Measurements from ENCODE around the gene PSKH1.

The PSKH1 gene

GRCh38 chr16:67940446-67941089 lies 47.5 kb downstream of the PSKH1 start:
- DNase-seq (ENCODE audit: low read depth) = no peak

GRCh38 chr16:67941469-67942199 lies 48.6 kb downstream of the PSKH1 start:
- no peak for DNase-seq (ENCODE audit: low read depth)

- no peak for DNase-seq (ENCODE audit: low read depth)
These were observed 49.1 kb downstream of the PSKH1 start for GRCh38 chr16:67942200-67942509.

GRCh38 chr16:67942510-67943255 lies 49.6 kb downstream of the PSKH1 start:
- no peak for DNase-seq (ENCODE audit: low read depth)

GRCh38 chr16:67943256-67943618 lies 50.2 kb downstream of the PSKH1 start:
- no peak for DNase-seq (ENCODE audit: low read depth)

GRCh38 chr16:67943619-67944504 lies 50.8 kb downstream of the PSKH1 start, which contains the start of gene LCAT:
TSS of gene LCAT (minus strand) at chr16:67944120. CDS start at chr16:67944101, 19 bp downstream.
- no peak for DNase-seq (ENCODE audit: low read depth)

GRCh38 chr16:67944690-67945391 lies 51.8 kb downstream of the PSKH1 start:
- no peak for DNase-seq (ENCODE audit: low read depth)

- DNase-seq (ENCODE audit: low read depth) = no peak
These were observed 52.4 kb downstream of the PSKH1 start for GRCh38 chr16:67945392-67945933.

- DNase-seq (ENCODE audit: low read depth) = no peak
These were observed 53.1 kb downstream of the PSKH1 start for GRCh38 chr16:67946128-67946569.

GRCh38 chr16:67946966-67947558 lies 54.0 kb downstream of the PSKH1 start:
- no peak for DNase-seq (ENCODE audit: low read depth)

- DNase-seq (ENCODE audit: low read depth) = no peak
These were observed 55.0 kb downstream of the PSKH1 start for GRCh38 chr16:67948015-67948414.

- DNase-seq (ENCODE audit: low read depth) = no peak
These were observed 56.6 kb downstream of the PSKH1 start for GRCh38 chr16:67949645-67950044.

GRCh38 chr16:67950335-67950843 lies 57.3 kb downstream of the PSKH1 start:
- DNase-seq (ENCODE audit: low read depth) = no peak

- no peak for DNase-seq (ENCODE audit: low read depth)
These were observed 58.4 kb downstream of the PSKH1 start for GRCh38 chr16:67951485-67951884.

- no peak for DNase-seq (ENCODE audit: low read depth)
These were observed 60.8 kb downstream of the PSKH1 start for GRCh38 chr16:67953641-67954375.

- no peak for DNase-seq (ENCODE audit: low read depth)
These were observed 61.6 kb downstream of the PSKH1 start for GRCh38 chr16:67954421-67955196.

GRCh38 chr16:67957622-67958021 lies 64.6 kb downstream of the PSKH1 start:
- DNase-seq (ENCODE audit: low read depth) = no peak

GRCh38 chr16:67959536-67960329 lies 66.7 kb downstream of the PSKH1 start:
- no peak for DNase-seq (ENCODE audit: low read depth)

Data from T follicular helper cell (primary cell).